HCT116 (cell line): ENCODE data around the gene MSH2. TPM values are rescaled to one million over a fixed set of nuclear protein-coding genes. Genes with fewer than 3 reads are reported as not detected.

Source experiments
- ATAC-seq: fragments of 200-7000 bp; cut with Tn5 transposase; 2 replicates; pipeline ENCODE4 v1.9.1; 2020; ENCODE audit warnings: mild to moderate bottlenecking, moderate library complexity
- BruUV-seq: library from RNA; stranded (reverse); fragments of 400-500 nt; replicated peaks from 2 replicates; lab custom pipeline; 2021; lab: Mats Ljungman, UMichigan
- CTCF ChIA-PET: fragments of 300-600 bp; sonication (Branson Sonifier 250); formaldehyde crosslinking; loops from one replicate; lab custom pipeline; 2021; ENCODE audit warnings: antibody characterized with exemption; lab: Charles Lee
- POLR2A ChIA-PET: fragments of 300-600, 350-600 bp; sonication (Branson Sonifier 250); formaldehyde crosslinking; loops from one replicate; lab custom pipeline; 2021; ENCODE audit warnings: antibody characterized with exemption; lab: Charles Lee
- RAD21 ChIA-PET, 2 experiments: fragments of 300-600 bp; sonication (Branson Sonifier 250); formaldehyde crosslinking; loops; one replicate each; lab custom pipeline; 2023; ENCODE audit warnings: low total read pairs in 2 of 2; ENCODE audit not compliant: uncharacterized antibody in 2 of 2, unreplicated experiment in 2 of 2, low non-redundant PET in 1 of 2; lab: Charles Lee
- DNase-seq: peaks from one replicate; pipeline ENCODE4 v3.0.0-alpha.2; 2010; ENCODE audit warnings: low read depth, low spot score
- H2AFZ ChIP-seq: fragments of 200-600 bp; shearing (Covaris generic), sonication (generic); 2 replicates; pipeline ENCODE4 v1.6.1; 2017; ENCODE audit warnings: low read depth, mixed run types, mixed read lengths, antibody characterized with exemption, low read length; ENCODE audit not compliant: poor library complexity, severe bottlenecking
- H3K27ac ChIP-seq: 2 replicates; pipeline ENCODE4 v1.5.1; 2012; ENCODE audit warnings: low read depth, low read length
- H3K27me3 ChIP-seq: fragments of 200-600 bp; sonication (generic); 2 replicates; pipeline ENCODE4 v1.6.1; 2016; ENCODE audit warnings: mixed run types, low read length, mixed read lengths; ENCODE audit not compliant: insufficient read depth
- H3K36me3 ChIP-seq, 2 experiments: fragments of 200-500 bp in 1 of 2; fragments of 200-600 bp in 1 of 2; sonication (Bioruptor generic) in 1 of 2; sonication (generic) in 1 of 2; 2 replicates each; pipeline versions ENCODE4 v1.5.1 to v1.6.1; 2014 to 2016; ENCODE audit warnings: low read length in 2 of 2, inconsistent platforms in 1 of 2, mixed read lengths in 1 of 2, mixed run types in 1 of 2; ENCODE audit not compliant: insufficient read depth in 2 of 2, control insufficient read depth in 1 of 2
- H3K4me1 ChIP-seq, 2 experiments: fragments of 200-600 bp in 1 of 2; sonication (generic) in 1 of 2; 2 replicates each; pipeline versions ENCODE4 v1.5.1 to v1.6.1; 2012 to 2017; ENCODE audit warnings: low read length in 2 of 2, inconsistent platforms in 1 of 2, mild to moderate bottlenecking in 1 of 2, mixed read lengths in 1 of 2, mixed run types in 1 of 2, moderate library complexity in 1 of 2; ENCODE audit not compliant: insufficient read depth in 2 of 2, control insufficient read depth in 1 of 2
- H3K4me2 ChIP-seq: fragments of 200-600 bp; sonication (generic); 2 replicates; pipeline ENCODE4 v1.6.1; 2017; ENCODE audit warnings: mixed run types, low read length, mixed read lengths
- H3K4me3 ChIP-seq, 2 experiments: fragments of 200-600 bp in 1 of 2; sonication (generic) in 1 of 2; replicated peaks in 1 of 2; 2 replicates each; pipeline ENCODE4 v1.5.1; 2011 to 2016; ENCODE audit warnings: low read length in 2 of 2, control low read depth in 1 of 2, low read depth in 1 of 2, mild to moderate bottlenecking in 1 of 2, mixed read lengths in 1 of 2, mixed run types in 1 of 2
- H3K79me2 ChIP-seq: fragments of 200-600 bp; sonication (generic); 2 replicates; pipeline ENCODE4 v1.6.1; 2017; ENCODE audit warnings: mild to moderate bottlenecking, mixed run types, low read length, moderate library complexity, mixed read lengths; ENCODE audit not compliant: insufficient read depth
- H3K9ac ChIP-seq: fragments of 200-600 bp; sonication (generic); 2 replicates; pipeline ENCODE4 v1.6.1; 2016; ENCODE audit warnings: low read length, mixed read lengths
- H3K9me2 ChIP-seq: fragments of 200-600 bp; sonication (generic), shearing (Covaris generic); 2 replicates; pipeline ENCODE4 v1.6.1; 2017; ENCODE audit warnings: mixed run types, mild to moderate bottlenecking, moderate library complexity; ENCODE audit not compliant: insufficient read depth
- H3K9me3 ChIP-seq, 2 experiments: fragments of 200-500 bp in 1 of 2; fragments of 200-600 bp in 1 of 2; sonication (Bioruptor generic) in 1 of 2; sonication (generic) in 1 of 2; 2 replicates each; pipeline ENCODE4 v1.6.1; 2014 to 2017; ENCODE audit warnings: low read length in 2 of 2, mixed read lengths in 2 of 2, inconsistent platforms in 1 of 2, low read depth in 1 of 2, mild to moderate bottlenecking in 1 of 2, mixed run types in 1 of 2, moderate library complexity in 1 of 2; ENCODE audit not compliant: control insufficient read depth in 1 of 2, insufficient read depth in 1 of 2
- H4K20me1 ChIP-seq: fragments of 200-600 bp; sonication (generic), shearing (Covaris generic); 2 replicates; pipeline ENCODE4 v1.6.1; 2017; ENCODE audit warnings: mixed run types, mild to moderate bottlenecking, moderate library complexity; ENCODE audit not compliant: insufficient read depth
- EZH2phosphoT487 ChIP-seq: fragments of 200-600 bp; IDR thresholded peaks from 2 replicates; pipeline ENCODE4 v1.6.1; 2018; ENCODE audit warnings: antibody characterized with exemption, borderline replicate concordance
- JUND ChIP-seq: IDR thresholded peaks from 2 replicates; pipeline ENCODE4 v1.6.1; 2012
- intact Hi-C: fragments of 100-400 bp; cut with micrococcal nuclease; formaldehyde crosslinking; loops from 2 replicates; pipeline ENCODE4 v1.10.0; 2022
- total RNA-seq: library from RNA; stranded (reverse); gene quantifications from one replicate; pipeline ENCODE4 v1.2.1, GENCODE V29; 2021; ENCODE audit not compliant: unreplicated experiment
- TF ChIP-seq, protein P1 (sequence below): IDR thresholded peaks from 2 replicates; pipeline ENCODE4 v1.6.1; 2012; ENCODE audit warnings: low read depth
- TF ChIP-seq, protein P2 (sequence below): IDR thresholded peaks from 2 replicates; pipeline ENCODE4 v1.6.1; 2012

Gene MSH2
- total RNA-seq, 1 experiment from 2014 or later = 54.9 TPM

DNA sequence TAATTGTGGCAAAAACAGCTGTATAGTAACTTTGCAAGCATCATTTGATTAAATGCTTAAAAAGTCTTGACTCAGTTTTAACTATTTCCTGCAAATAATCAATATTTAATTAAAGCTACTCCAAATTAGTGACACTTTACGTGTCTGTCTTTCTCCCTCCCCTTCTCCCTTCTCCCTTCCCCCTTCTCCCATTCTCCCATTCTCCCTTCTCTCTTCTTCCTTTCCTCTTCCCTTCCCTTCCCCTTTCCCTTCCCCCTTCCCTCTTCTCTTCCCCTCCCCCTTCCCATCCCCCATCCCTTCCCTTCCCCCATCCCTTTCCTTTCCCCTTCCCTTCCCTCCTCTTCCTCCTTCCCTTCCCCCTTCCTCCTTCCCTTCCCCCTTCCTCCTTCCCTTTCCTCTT, 76.9 kb downstream of the MSH2 start (continued):
- TF ChIP-seq, protein P1, sequence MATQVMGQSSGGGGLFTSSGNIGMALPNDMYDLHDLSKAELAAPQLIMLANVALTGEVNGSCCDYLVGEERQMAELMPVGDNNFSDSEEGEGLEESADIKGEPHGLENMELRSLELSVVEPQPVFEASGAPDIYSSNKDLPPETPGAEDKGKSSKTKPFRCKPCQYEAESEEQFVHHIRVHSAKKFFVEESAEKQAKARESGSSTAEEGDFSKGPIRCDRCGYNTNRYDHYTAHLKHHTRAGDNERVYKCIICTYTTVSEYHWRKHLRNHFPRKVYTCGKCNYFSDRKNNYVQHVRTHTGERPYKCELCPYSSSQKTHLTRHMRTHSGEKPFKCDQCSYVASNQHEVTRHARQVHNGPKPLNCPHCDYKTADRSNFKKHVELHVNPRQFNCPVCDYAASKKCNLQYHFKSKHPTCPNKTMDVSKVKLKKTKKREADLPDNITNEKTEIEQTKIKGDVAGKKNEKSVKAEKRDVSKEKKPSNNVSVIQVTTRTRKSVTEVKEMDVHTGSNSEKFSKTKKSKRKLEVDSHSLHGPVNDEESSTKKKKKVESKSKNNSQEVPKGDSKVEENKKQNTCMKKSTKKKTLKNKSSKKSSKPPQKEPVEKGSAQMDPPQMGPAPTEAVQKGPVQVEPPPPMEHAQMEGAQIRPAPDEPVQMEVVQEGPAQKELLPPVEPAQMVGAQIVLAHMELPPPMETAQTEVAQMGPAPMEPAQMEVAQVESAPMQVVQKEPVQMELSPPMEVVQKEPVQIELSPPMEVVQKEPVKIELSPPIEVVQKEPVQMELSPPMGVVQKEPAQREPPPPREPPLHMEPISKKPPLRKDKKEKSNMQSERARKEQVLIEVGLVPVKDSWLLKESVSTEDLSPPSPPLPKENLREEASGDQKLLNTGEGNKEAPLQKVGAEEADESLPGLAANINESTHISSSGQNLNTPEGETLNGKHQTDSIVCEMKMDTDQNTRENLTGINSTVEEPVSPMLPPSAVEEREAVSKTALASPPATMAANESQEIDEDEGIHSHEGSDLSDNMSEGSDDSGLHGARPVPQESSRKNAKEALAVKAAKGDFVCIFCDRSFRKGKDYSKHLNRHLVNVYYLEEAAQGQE = no peak
- no peak for TF ChIP-seq EZH2phosphoT487
- TF ChIP-seq, all 23 proteins: peak for 0

DNA sequence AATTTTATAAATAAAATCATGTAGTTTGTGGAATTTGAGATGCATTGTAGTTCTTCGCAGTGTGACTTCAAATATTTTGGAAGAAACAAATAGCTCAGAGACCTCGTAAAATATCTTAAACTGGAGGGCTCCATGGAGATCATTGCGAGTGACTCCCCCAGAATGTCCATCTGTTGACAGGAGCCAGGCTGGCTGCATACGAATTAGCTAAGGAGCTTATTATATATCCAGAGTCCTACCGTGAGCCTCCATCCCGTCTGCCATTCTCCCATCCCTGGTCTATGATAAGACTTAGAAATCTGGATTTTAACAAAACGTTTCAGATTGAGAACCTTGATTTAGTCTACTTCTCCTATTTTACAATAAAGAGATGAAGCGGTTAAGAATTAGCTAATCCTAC, 80.2 kb downstream of the MSH2 start:
- ATAC-seq = no peak
- DNase-seq = no peak
- Histone ChIP-seq H3K9ac (no peak overlapping the region), H3K27me3 (no peaks in the 10 kb centered on the region), H2AFZ (no peak overlapping the region), H3K4me1 (peaks cover 9 to 15% of the 10 kb centered on the region in 2 experiments), H3K79me2 (no peaks in the 10 kb centered on the region), H3K27ac (no peak overlapping the region), H4K20me1 (no peaks in the 10 kb centered on the region), H3K4me3 (no peak overlapping the region), H3K9me2 (no peaks in the 10 kb centered on the region), H3K36me3 (peaks cover 4 to 16% of the 10 kb centered on the region in 2 experiments), H3K9me3 (no peaks in the 10 kb centered on the region), H3K4me2 (no peak overlapping the region)
- ChIA-PET CTCF (interaction anchor here (1.1 kb wide), 1 partner anchor 284 kb away, joined by 3 read pairs; no protein-coding TSS in a partner anchor), RAD21 (no interaction called here), POLR2A (no interaction called here)
- TF ChIP-seq JUND = no peak
- TF ChIP-seq, protein P2, sequence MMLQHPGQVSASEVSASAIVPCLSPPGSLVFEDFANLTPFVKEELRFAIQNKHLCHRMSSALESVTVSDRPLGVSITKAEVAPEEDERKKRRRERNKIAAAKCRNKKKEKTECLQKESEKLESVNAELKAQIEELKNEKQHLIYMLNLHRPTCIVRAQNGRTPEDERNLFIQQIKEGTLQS = no peak
- intact Hi-C loops = no loop called here
- no TSS peak for BruUV-seq
